Measurements from ENCODE around the gene DIDO1.

Gene DIDO1

DNA sequence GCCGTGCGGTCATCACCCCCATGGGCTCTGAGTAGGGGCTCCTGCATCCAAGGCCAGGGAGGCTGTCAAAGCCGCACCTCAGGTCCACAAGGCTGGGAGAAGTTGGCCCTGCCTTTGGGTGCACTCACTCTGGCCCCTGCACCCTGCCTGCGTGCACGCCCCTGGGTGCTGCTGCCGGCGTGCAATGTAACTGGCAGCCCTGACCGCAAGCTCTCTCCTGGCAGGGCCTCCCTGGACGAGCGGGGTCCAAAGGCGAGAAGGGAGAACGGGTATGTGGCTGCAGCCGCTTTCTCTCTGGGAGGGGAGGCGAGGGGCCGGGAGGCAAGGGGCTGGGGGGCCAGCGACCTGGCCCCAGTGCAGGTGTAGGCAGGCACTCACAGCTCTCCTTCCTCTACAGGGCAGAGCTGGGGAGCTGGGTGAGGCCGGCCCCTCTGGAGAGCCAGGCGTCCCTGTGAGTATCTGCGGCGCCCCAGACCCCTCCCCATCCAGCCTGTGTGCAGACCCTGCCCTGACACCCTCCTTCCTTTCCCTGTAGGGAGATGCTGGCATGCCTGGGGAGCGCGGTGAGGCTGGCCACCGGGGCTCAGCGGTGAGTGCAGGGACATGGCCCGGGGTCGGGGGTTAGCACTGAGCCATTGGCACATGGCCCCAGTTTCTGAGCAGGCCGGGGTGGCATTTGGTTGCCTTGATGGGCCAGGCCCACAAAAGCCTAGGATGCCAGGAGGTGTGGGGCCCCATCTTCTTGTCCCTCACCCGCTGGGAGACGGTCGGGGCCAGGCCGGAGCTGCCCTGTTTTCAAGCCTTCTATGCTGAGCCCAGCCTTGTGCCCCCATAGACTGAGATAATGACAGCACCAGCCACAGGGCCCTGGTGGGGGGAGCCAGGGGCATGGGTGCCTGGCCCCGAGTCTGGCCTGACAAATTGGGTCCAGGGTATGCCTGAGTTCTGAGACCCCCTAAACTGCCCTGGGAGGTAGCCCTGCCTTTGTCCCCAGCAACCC is 96.8 kb downstream of the DIDO1 start:
- DNase-seq: no peak

- DNase-seq: no peak
Observed at GRCh38 chr20:62828511-62829230, 97.6 kb downstream of the DIDO1 start.

DNA sequence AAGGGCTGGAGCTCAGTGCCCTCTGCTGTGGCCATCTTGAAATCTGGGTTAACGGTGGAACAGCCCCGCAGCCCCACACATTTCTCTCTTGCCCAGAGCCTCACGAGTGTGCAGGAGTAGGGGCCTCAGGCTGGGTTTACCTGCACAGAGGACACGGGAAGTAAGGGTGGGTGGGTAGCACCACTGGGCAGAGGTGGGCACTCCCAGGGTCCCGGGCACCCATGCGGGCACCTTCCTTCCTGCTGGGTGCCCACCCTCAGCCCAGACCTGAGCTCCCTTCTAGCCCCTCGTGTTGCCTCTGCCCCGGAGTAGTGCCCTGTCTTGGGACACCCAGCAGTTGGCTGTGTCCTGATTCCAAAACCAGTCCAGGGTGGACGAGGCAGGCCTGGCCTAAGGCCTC is 98.3 kb downstream of the DIDO1 start:
- no peak for DNase-seq

Data from kidney glomerular epithelial cell (primary cell).